AG10803 (cell line): ENCODE results near the gene ZBTB25.

ENCODE experiments used
- DNase-seq: peaks from one replicate; pipeline ENCODE4 v3.0.0; 2010; ENCODE audit warnings: low read depth
- H3K4me3 ChIP-seq: 2 replicates; pipeline ENCODE4 v1.5.1; 2011; ENCODE audit warnings: mild to moderate bottlenecking, low read length, control low read depth
- CTCF ChIP-seq: conservative IDR thresholded peaks from 2 replicates; pipeline ENCODE4 v1.5.1; 2011; ENCODE audit warnings: mild to moderate bottlenecking, low read length, control low read depth, inconsistent platforms

ZBTB25 gene

GRCh38 chr14:64495252-64495651, 8.4 kb downstream of the ZBTB25 start:
- no peak overlapping the region for H3K4me3 ChIP-seq
- DNase-seq, result no peak
- TF ChIP-seq CTCF, result no peak

- no peak for TF ChIP-seq CTCF
- no peak overlapping the region for H3K4me3 ChIP-seq
- DNase-seq, result no peak
These were observed 10.2 kb downstream of the ZBTB25 start for GRCh38 chr14:64493455-64493854.

- no peak for TF ChIP-seq CTCF
- H3K4me3 ChIP-seq, result no peak overlapping the region
- DNase-seq, result no peak
These were observed 12.0 kb downstream of the ZBTB25 start for GRCh38 chr14:64491637-64492036.

GRCh38 chr14:64488590-64489099, 15.0 kb downstream of the ZBTB25 start:
- no peak overlapping the region for H3K4me3 ChIP-seq
- TF ChIP-seq CTCF, result no peak
- DNase-seq, result no peak

GRCh38 chr14:64478634-64479250, 24.9 kb downstream of the ZBTB25 start:
- DNase-seq, result peak; percentile 13
- no peak overlapping the region for H3K4me3 ChIP-seq
- TF ChIP-seq CTCF, result peak; percentile 50

GRCh38 chr14:64476438-64476837, 27.2 kb downstream of the ZBTB25 start:
- no peak for TF ChIP-seq CTCF
- H3K4me3 ChIP-seq, result no peak overlapping the region
- no peak for DNase-seq

- H3K4me3 ChIP-seq, result no peak overlapping the region
- no peak for TF ChIP-seq CTCF
These were observed 27.9 kb downstream of the ZBTB25 start for GRCh38 chr14:64475585-64476273.

More at GRCh38 chr14:64475585-64476273, 27.9 kb downstream of the ZBTB25 start:
- DNase-seq, result no peak
